Stimulated activated CD4-positive, alpha-beta T cell treated with anti-CD3 and anti-CD28 coated beads, Interleukin-12 subunit alpha, Interleukin-12 subunit beta, amount 100 ng/mL, for 48 hours (primary cell): Measurements from ENCODE around the gene RNH1.

Experiments
- DNase-seq, 3 donors: peaks; one replicate each; pipeline ENCODE4 v3.0.0-alpha.2; 2020; ENCODE audit warnings: low read depth in 2 of 3, low spot score in 1 of 3

Gene RNH1

DNA sequence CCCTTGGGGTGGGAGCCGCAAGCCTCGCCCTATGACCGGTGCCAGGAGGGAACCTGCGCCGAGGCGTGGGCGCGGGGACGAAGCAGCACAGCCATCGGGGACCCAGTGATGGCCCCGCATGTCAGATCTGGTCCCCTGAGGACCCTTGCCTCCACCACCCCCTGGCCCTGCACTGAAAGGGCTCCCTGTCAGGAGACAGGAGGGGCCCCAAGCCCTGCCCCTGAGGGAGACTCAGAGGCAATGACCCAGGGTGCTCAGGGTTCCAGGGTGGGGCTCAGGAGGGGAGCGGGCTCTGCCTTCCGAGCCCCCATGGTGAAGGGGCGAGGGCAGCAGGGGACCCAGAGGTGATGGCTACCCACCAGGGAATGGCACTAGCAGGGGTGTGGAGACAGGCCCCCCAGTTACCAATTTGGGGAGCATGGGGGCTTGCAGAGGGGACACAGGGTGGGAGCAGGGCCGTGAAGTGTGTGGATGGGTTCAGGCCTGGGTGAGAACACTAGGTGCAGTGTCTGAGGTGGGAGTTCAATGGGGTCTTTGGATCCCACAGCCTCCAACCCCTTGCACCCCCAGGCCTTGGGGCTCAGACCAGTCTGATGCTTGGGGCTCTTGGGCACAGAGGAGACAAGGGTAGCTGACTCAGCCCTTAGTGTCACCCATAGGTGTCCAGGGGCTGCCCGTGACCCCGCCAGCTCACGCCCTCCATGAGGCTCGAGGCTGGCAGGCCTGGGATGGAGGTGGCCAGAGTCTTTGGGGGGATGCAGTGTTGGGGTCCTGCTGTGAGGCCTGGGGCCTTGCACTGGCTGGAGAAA, 30.8 kb upstream of the RNH1 start:
- DNase-seq = no peak

DNA sequence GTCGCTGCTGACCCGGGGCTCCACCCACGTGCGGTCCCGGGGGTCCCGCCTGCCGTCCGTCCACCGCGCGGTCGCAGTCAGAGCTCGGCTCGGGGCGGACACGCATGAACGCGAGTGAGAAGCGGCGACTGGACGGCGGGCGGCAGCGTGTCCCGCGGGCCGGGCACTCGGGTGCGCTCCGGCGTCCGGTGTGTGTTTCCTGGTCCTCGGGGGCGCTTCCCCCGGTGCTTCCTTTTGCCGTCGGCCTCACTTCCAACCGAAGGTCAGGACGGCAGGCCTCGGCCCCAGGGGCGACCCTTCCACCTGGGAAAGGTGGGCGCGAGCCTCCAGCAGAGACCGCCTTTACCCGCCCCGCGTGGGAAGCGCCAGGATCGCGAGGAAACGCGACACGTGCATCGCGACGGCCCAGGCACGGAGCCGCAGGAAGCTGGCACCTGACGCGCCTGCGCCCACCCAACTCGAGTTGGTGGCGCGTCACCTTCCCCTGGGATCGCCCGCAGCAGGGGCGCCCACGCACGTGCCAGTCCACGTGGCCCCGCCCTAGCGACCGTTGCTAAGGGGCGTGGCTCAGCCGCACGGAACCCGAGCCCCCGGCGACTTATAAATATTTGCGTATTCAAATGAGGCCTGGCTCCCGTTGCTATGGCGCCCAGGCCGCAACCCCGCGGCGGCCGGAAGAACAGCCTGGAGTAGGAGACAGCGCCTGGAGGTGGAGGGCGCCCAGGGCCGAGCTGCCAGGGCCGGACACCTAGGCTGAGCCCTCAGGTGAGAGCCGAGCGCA, 30.0 kb upstream of the RNH1 start, which contains the start of gene LRRC56:
Gene LRRC56, plus strand, starts transcription at position 687 of the 781 bp plus-strand sequence. CDS start 3,158 bp downstream, outside the sequence.
- DNase-seq = peak; percentile 77 to 85 (median 80)

DNA sequence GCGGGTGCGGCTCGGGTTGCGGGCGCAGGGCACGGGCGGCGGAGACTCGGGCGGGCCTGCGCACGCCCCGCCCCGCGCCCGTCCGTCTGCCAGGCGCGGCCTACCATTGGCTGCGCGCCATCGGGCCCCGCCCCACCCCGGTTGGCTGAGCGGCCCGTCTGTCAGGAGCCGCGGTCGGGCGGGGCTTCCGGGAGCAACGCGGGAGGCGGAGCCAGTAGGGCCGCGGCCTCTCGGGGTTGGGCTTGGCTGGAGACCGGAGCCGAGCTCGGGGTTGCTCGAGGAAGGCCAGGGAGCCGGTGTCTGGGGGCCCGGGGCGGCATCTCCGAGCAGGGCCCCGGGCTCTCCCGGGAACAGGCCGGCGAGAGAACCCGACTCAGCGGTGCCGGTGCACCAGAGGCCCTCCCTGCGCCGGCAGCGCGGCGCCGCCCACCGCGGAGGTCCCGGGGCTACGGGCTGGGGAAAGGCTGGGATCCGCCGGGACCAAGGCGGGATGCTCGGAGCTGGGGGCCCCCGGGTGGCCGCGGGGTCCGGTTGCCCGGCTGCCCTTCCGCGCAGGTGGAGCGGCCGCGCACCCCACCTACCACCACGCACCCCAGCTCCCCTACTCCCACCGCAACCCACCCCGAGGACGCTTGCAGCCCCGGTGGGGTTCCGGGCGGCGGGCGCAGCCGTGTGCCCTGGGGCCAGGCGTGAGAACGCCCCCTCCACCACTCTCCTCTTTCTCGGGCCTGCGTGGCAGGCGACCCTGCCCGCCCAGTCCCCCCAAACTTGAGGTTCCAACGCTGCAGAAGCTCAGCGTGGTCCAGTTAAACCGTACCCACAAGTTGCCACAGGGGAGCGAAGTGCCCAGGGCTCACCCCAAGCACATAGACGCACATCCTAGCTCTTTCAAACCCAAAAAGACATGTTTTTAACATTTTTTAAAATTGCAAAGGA, 28.7 kb upstream of the RNH1 start, which contains the start of gene HRAS:
Gene HRAS, minus strand, starts transcription at position 58 of the 936 bp plus-strand sequence.
- peak; percentile 87 to 94 (median 90) for DNase-seq

DNA sequence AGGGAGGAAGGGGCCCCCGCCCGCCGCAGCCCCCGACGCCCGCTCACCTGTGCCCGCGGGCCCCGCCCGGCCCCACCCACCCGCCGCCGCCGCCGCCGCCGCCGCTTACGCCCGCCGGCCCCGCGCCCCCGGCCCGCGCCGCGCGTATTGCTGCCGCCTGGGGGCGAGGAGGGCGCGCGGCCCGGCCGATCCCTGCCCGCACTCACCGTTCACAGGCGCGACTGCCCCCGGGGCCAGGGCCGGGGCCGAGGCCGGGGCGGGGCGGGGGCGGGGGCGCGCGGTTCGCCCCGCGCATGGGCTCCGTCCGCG, 28.1 kb upstream of the RNH1 start:
- DNase-seq = no peak

DNA sequence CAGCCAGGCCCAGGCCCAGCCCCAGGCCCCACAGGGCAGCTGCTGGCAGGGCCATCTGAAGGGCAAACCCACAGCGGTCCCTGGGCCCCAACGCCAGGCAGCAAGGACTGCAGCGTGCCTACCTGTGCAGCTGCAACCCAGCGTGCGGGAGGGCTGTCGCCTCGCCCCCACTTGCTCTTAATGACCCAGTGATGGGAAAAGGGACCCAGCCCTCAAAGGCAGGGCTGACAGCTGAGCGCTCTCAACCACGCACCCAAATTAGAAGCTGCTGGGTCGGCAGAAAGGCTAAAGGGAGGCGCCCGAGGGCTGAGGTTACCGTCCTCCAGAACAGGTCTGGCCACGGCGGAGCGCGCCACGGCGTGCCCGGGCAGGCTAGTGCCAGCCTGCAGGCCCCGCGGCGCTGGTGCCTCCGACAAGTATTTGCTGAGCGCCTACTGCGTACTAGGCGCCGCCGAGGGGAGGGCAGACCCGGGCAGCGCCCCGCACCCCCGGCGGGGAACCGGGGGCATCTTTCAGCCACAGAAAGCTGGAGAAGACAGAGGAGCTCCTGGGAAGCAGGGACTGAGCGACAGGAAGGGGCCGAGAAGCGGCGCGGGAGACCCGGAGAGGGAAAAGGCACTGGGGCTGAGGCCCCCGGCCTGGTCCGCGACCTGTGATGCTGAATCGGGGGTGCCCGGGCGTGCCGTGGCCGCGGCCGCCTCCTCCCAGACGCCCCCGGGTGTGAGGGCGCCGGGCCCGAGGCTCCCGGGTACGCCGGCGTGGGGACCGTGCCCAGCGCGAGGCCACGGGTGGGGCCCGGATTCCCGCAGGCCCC, 27.6 kb upstream of the RNH1 start:
- no peak for DNase-seq

DNA sequence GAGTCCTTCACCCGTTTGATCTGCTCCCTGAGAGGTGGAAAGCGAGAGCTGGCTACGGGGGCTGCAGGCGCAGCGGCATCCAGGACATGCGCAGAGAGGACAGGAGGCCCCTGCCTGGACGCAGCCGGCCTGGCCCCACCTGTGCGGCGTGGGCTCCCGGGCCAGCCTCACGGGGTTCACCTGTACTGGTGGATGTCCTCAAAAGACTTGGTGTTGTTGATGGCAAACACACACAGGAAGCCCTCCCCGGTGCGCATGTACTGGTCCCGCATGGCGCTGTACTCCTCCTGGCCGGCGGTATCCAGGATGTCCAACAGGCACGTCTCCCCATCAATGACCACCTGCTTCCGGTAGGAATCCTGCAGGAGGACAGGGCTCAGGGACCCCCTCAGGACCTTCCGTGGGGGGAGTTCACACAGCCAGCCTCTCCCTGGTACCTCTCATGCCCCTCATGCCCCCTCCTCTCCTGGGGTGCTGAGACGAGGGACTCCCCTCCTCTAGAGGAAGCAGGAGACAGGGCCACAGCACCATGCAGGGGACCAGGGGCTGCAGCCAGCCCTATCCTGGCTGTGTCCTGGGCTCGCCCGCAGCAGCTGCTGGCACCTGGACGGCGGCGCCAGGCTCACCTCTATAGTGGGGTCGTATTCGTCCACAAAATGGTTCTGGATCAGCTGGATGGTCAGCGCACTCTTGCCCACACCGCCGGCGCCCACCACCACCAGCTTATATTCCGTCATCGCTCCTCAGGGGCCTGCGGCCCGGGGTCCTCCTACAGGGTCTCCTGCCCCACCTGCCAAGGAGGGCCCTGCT, 26.7 kb upstream of the RNH1 start:
- no peak for DNase-seq

DNA sequence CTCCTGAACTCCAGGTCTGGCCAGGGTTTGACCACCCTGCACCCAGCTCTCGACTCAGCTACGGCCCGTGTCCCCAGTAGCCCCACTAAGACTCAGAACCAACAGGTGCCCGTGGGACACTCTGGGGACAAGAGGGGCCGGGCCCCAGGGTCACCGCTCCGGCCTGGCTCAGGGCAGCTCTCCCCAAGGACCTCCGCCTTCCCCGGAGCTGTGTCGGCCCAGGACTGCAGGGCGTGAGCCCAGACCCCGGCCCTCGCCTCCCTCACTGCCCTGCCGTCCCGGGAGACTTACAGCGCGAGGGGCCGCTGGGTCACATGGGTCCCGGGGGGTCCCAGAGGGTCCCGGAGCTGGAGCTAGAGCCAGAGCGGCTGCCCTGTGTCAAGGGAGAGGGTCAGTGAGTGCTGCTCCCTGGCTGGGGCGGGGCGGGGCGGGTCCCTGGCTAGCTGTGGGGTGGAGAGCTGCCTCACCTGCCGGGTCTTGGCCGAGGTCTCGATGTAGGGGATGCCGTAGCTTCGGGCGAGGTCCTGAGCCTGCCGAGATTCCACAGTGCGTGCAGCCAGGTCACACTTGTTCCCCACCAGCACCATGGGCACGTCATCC, 26.0 kb upstream of the RNH1 start:
- DNase-seq = no peak

DNA sequence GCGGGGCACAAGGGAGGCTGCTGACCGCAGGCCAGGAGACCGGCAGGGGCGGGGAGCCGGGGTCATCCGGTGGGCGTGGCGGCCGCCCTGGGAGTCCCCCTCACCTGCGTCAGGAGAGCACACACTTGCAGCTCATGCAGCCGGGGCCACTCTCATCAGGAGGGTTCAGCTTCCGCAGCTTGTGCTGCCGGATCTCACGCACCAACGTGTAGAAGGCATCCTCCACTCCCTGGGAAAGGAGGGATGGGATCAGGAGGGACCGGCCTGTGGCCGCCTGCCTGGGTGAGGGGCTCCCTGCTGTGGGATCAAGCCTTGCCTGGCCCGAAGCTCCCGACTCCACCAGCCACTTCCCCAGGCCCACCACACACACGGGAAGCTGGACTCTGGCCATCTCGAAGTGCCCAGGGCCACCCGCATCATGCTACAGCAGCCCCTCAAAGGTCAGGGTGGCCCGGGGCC, 25.5 kb upstream of the RNH1 start:
- DNase-seq = no peak

DNA sequence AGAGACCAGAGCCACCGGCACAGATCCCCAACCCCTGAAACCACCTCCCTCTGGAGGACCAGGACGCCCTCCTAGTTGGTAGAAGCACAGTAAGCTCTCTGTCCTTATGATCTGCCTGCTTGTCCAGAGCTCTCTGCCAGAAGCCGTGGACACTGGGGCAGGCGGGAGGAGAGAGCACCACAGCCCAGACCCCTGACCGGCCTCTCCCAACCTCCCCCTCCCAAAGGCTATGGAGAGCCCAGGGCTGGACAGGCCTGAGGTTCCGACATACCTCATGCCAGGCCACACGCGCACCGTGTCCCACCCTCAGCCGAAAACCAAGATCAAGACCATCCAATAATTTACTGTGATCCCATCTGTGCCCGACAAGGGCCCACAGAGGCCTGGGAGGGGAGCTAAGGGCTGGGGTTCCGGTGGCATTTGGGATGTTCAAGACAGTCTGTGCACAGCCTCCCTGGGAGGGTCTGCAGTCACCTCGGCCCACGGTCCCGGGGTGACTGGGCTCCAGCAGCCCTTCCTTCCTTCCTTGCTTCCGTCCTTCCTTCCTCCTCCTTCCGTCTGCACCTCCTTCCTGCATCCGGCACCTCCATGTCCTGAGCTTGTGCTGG, 25.0 kb upstream of the RNH1 start:
- no peak for DNase-seq

DNA sequence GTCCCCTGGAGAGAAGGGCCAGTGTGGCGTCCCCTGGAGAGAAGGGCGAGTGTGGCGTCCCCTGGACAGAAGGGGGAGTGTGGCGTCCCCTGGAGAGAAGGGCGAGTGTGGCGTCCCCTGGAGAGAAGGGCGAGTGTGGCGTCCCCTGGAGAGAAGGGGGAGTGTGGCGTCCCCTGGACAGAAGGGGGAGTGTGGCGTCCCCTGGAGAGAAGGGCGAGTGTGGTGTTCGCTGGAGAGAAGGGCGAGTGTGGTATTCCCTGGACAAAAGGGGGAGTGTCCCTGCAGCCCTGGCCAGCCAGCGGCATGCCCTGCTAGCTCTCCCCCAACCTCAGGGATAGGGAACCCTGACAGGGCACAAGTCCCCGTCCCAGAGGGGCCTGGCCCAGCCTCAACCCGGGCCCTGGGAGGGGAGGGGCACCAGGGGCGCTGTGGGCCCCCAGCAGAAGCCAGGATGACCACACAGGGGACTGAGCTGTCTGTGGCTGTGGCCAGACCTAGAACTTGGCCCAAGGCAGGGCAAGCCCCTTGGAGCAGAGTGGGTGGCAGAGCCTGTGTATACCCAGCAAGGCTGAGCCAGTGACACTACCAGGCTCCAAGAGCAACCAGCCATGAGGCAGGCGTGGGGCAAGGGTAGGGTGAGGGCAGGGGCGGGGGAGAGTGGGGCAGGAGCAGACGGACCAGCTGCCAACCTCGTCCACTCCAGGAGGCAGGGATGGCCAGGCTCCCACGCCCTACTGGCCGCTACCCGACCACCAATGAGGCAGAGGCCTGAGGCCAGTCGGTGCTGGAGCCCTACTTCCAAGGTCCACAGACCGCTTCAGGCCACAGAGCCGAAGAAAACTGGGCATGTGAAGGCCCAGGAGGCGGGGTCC, 24.2 kb upstream of the RNH1 start:
- no peak for DNase-seq

DNA sequence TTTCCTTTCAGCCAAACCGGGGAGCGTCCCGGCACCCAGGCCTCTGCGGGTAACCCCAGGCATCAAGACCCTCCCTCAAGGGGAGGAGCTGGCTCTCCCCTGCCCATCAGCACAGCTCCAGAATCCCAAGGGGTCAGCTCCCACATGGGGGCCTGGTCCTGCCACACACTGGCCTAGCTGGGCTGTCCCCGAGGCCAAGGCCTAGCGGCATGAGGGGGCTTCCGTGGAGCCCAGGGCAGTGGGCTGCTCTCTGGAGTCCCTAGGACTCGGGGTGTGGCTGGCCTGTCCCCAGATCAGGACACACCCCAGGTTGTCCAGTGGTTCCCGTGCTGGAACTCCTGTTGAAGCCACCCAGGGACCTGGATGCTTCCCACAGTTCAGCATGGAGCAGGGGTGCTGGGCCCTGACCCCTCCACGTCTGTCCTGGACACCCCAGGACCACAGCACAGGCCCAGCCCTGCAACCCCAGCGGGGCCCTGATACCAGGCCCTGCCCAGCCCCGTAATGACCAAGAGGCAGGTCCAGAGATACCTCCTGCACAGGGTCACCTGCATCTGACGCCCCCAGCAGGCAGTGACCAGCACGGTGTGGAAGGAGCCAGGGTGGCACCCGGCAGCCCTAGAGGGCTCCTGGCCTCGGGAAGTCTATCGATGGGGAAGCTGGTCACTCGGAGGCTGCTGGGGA, 22.8 kb upstream of the RNH1 start:
- no peak for DNase-seq

DNA sequence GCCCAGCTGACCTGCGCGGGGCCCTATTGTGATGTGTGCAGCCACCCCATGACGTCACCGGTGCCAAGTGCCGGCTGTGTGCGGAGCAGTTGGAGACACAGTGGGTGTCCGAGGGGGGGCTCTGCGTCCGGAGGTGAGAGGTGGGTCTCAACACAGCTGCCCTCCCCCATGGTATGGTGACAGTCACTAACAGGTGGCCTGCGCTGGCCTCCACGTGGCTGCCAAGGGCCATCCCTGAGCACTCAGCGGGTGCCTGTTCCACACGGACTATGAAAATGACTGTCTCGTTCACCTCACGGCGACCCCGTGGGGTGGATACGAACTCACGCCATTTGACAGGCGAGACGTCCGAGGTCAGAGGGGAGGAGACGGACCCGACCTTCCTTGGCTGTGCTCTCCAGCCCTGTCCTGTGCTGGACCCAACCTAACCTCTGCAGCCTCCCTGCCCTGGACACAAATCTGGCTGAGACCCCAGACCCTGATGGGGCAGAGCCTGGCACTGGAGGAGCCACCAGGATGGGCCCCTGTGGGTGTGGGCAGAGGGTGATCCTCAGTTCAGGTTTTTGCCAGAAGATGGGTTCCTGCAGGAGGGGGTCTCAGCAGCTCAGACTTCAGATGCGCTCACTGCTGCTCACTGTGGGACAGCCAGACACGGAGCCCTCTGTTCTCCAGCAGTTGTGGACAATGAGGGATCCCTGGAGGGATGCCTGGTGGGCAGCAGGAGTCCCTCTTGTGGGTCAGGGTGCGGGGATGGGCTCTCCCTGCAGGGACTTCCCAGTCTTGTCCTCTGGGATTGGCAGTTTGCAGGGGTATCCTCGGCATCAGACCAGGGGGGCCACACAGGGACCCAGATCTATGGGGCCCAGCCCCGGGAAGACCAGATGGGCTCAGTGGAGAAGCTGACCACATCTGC, 22.0 kb upstream of the RNH1 start:
- no peak for DNase-seq

DNA sequence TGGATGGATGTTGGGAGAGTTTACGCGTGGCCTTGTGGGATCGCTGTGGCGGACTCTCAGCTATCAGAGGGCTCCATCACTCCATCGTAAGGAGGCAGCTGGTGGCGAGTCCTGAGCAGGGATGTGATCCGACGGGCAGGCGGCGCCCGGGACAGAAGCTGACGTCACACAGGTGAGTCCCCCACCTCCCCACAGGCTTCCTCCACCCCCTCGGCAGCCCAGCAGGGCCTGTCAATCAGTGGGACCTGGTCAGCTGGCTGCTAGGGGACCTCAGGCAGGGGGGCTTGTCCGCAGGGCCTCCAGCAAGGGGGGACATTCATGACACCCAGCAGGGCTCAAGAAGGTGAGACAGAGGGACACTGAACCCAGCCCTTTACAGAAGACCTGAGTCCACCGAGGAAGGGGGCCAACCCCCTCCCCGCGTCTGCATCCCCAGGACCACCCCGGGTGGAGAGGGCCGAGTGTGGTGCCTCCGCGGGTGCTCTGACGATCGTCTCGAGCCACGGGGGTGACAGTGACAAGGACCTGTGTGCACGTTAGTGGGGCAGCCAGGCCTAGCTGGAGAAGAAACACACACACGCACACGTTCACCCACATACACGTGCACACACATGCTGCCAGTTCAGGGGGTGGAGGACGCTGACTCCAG, 21.2 kb upstream of the RNH1 start:
- no peak for DNase-seq

DNA sequence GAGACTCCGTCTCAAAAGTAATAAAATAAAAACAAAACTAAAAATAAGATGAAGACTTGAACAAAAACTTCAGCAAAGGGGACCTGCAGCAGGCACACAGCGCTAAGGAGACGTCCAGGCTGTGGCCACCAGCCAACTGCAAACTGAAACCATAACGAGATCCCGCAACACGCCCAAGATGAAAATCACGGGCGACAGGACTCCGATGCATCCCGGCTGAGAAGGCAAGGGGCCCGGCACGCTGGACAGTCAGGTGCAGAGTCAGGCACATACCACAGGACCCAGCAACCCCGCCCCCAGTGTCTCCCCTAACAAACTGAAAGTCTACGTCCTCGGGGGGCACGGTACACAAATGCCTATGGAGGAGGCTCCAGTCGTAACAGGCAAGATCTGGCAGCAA, 19.1 kb upstream of the RNH1 start:
- no peak for DNase-seq

DNA sequence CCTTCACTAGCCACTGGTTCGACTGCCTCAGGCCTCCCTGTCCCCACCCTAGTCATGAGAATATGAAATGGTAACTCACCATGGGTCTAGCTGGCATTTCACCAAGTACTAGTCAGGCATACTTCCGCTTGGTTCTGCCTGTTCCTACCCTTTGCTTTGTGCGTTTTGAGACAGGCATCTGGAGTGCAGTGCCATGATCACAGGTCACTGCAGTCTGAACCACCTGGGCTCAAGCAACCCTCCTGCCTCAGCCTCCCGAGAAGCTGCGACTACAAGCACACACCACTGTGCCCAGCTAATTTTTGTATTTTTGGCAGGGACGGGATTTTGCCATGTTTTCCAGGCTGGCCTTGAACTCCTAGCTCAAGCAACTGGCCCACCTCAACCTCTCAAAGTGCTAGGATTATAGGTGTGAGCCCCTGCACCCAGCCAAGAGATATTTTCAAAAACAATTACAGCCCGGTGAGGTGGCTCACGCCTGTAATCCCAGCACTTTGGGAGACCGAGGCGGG, 14.2 kb upstream of the RNH1 start:
- no peak for DNase-seq
